ENCODE data around the gene CHSY3.

DNA sequence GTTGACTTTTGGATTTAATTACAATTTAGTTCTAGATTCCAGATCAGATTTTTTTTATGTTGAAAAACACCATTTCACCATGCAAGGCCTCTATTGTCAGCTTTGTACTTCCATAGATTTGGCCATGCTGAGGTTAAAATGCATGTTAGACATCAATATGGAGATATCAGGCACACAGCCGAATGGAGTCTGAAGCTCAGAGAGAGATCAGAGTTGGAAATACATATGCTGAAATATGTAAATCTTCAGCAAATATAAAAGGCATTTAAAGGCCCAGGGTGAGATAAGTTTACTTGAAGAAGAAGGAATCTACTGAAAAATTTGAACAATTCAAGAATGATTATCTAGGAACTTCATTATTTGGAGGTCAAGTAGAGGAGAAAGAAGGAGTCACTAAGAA lies 139.6 kb downstream of the CHSY3 start:
- no peak for TF ChIP-seq ZNF274 (IDR thresholded peaks at IDR 0.05; ENCODE audit: low read depth, low read length)
- TF ChIP-seq SUZ12 (IDR thresholded peaks at IDR 0.05; ENCODE audit: extremely low read depth, insufficient read depth, insufficient read length): no peak

All from NT2/D1 (cell line).